ENCODE measurements around the gene DGUOK. TPM values are rescaled to one million over a fixed set of nuclear protein-coding genes. Genes with fewer than 3 reads are reported as not detected.
"Not testable (repeated sequence)": the region's sequence is repeated elsewhere in the genome, so short reads cannot be mapped to it uniquely, and the experiment has no call there.

Gene DGUOK
- total RNA-seq, 1 experiment from 2014 or later, result 87.3 TPM

DNA sequence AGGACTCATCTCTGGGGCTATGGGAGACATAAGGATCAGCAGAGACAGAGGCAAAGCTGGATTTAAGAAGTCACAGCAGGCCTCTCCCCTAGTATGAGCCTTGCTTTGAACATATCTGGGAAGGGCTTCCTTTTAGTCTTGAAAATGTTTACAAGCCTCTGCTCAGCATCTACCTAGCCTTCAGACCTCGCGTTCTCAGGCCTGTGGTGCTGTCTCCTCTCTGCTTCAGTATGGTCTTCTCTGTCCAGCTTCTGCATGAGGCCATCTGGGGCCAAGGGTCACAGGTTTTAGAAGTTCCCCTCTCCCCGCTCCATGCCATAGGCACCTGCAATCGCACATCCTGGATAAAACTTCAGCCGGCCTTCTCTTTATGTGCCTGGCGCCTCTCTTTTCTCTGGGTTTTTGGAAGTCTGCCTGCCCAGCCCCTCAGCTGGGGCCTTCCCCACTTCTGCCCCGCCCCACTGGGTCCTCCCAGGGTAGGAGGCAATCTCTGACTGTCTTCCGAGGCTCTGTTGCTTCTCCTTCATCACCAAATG lies 26.8 kb upstream of the DGUOK start:
- DNase-seq (ENCODE audit: low read depth), result no peak

- DNase-seq (ENCODE audit: low read depth), result no peak
Measured at GRCh38 chr2:73901143-73901542, 25.5 kb upstream of the DGUOK start.

DNA sequence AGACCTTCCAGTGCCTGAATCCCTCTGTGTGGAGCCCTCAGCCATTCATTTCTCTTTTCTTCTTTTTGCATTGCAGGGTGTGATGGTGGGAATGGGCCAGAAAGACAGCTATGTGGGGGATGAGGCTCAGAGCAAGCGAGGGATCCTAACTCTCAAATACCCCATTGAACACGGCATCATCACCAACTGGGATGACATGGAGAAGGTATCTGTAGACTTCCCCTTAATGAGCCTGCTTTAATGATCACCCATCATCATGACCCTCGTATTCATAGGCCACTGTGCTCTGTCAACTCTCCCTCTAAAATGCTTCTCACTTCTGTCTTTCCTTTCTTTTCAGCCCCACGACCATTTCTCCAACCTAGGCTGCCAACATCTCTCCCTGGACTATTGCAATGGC lies 24.4 kb upstream of the DGUOK start:
- no peak for DNase-seq (ENCODE audit: low read depth)

DNA sequence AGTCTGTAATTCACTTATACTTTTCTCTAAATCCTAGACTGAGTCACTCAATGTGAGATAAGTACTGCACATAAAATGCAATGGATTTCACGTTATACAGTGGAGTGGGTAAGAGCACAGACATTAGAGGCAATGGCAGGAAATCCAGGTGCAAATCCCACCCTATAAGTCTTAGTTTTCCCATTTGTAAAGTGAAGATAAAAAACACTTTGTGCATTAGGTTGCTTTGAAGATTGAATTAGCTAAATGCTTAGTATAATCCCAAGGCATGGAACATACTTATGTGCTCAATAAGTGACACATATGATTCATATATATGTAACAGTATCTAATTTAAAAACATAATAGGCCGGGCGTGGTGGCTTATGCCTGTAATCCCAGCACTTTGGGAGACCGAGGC lies 23.4 kb upstream of the DGUOK start:
- DNase-seq (ENCODE audit: low read depth), result no peak

- DNase-seq (ENCODE audit: low read depth), result not testable (repeated sequence)
Measured at GRCh38 chr2:73903949-73904613, 22.6 kb upstream of the DGUOK start.

DNA sequence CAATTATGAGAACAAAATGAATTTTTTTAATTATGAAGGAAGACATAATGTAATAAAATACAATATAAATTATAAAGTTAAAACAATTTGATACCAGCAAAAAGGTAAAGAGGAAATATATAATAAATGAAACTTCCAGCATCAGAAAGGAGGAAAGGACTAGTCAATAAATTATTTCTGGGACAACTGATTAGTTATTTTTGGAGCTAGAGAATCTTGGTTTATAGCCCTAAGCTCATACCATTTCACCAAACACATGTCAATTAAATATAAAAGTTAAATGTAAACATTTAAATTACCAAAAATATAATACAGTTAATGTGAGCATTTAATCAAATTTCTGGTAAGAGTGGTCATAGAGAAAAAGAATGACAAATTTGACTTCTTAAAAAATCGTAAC lies 21.7 kb upstream of the DGUOK start:
- no peak for DNase-seq (ENCODE audit: low read depth)

DNA sequence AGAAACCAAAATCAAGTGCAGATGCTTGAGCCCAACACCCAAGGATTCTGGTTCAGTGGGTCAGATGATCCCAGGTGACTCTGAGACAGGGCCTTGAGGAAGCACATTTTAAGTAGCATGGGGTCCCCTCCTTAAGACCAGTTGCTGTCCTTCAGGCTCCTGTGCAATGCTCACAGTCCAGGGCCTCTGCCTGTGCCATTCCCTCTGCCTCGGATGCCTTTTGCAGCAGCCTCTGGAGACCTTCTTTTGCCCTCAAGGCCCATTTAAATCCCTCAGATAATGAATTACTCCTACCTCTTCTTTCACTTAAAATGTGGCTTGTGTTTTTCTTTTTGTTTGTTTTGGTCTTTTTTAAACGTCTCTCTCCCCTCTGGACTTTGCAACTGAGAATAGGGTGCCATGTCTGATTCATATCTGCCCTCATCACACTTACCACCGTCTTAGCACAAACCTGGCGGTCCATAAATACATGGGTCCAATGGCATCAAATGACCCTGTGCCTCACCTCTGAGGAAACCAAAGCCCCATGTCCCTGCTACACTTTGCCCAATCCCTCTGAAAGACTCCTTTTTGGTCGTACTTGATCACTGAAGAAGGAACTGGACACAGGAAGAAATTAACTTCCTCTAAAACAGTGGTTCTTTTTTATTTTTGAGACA lies 19.7 kb upstream of the DGUOK start:
- DNase-seq (ENCODE audit: low read depth), result no peak

DNA sequence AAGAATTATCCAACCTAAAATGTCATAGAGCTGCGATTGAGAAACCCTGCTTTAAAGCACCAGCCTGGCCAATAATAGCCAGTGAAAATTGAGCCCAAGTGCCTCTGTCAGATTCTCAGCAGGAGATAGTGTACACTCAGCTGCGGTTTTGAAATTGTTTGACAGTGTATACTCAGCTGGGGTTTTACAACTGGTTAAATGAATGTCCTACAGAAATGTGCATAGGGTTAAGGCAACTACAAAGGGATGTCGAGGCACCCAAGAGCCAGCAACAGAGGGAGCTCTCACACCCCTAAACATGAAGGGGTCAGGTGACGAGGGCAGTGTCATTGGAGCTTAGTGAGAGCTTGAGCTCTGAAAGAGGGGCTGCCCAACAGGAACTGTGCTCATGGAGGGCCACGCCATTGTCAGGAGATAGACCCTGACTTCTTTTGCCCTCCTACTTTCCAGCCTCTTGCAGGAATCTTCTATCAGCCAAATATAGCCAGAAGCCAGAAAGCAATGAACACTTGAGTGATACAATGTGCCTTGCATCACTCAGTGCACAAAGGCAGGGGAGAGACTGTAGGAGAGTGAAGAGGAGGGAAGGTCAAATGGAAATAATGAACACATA lies 18.7 kb upstream of the DGUOK start:
- DNase-seq (ENCODE audit: low read depth), result peak; percentile 87

- no peak for DNase-seq (ENCODE audit: low read depth)
Measured at GRCh38 chr2:73908689-73909652, 17.7 kb upstream of the DGUOK start.

DNA sequence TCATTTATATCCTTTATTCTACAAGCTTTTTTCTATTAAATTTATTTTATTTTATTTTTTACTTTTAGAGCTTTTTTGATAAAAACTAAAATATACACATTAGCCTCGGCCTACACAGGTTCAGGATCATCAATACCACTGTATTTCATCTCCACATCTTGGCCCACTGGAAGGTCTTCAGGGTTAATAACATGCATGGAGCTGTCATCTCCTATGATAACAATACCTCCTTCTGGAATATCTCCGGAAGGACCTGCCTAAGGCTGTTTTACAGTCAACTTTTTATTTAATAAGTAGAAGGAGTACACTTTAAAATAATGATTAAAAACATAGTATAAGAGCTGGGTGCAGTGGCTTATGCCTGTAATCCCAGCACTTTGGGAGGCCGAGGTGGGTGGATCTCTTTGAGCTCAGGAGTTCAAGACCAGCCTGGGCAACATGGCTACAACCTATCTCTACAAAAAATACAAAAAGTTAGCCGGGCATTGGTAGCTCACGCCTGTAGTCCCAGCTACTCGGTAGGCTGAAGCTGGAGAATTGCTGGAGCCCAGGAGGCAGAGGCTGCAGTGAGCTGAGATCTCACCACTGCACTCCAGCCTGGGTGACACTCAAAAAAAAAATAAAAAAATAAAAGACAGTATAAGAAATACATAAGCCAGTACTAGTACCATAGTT lies 15.7 kb upstream of the DGUOK start:
- no peak for DNase-seq (ENCODE audit: low read depth)

DNA sequence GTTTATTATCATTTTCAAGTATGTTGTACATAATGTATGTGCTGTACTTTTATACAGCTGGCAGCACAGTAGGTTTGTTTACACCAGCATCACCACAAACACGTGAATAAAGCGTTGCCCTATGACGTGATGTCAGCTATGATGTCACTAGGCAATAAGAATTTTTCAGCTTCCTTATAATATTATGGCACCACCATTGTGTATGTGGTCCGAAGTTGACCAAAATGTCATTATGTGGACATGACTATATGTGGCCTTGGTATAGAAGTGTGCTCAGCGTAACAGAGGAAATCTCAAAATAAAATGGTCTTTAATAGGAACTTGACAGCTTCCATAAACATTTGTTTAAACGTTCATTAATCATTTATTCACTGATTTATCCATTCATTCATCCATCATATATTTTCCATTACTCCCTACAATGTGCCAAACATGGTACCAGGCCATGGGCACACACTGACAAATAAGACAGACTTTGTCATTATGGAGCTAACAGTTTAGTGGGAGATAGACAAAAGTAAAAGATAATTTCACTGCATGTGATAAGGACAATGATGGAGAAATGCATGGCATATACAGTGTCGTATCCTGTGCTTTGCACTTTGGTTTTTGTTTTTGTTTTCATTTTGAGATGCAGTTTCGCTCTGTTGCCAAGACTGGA lies 15.0 kb upstream of the DGUOK start:
- DNase-seq (ENCODE audit: low read depth), result no peak

DNA sequence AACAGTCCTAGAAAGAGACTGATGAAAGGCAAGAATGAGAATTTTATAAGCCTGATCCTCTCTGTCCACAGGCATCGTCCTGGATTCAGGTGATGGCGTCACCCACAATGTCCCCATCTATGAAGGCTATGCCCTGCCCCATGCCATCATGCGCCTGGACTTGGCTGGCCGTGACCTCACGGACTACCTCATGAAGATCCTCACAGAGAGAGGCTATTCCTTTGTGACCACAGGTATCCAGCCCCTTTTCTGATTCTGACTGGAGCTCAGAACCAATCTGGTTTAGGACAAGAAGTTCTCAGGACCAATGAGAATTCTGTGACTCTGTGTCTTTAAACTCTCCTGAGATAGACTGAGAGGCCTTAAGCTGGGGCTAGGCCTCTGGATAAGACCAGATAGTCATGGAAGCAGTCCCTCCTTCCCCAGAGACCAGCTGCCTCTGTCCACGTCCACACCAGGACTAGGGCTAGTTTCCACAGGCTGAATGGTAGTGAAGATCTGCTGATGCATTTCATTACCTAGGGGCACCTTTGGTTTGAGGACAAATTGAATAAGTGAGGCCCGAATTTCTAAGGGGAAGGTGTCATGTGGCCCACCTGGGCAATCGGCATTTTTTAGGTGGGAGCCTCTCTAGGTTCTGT lies 13.1 kb upstream of the DGUOK start:
- no peak for DNase-seq (ENCODE audit: low read depth)

DNA sequence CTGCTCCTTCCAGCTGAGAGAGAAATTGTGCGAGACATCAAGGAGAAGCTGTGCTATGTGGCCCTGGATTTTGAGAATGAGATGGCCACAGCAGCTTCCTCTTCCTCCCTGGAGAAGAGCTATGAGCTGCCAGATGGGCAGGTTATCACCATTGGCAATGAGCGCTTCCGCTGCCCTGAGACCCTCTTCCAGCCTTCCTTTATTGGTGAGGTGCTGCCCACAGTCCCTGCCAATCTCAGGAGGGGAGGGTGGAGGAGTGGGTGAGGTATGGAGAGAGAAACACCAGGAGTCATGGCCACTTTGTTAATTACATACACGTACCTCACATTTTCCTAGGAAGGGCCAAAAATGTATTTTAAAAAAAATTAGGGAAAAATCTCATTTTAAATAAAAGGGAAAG lies 12.0 kb upstream of the DGUOK start:
- DNase-seq (ENCODE audit: low read depth), result no peak

GRCh38 chr2:73915437-73915993 lies 11.2 kb upstream of the DGUOK start:
- no peak for DNase-seq (ENCODE audit: low read depth)

DNA sequence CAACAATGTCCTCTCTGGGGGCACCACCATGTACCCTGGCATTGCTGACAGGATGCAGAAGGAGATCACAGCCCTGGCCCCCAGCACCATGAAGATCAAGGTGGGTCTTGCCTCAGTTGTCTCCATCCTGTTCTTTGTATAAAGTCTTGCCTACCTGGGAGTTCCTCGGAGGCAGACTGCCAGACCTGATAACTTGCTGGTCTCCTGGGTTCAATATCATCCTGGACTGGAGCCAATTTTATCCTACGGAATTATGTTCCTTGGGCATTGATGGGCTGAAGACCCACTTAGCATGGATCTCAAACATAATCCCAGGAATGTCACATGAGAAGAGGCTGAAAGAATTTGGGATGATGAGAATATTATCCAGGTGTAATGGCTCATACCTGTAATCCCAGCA lies 10.0 kb upstream of the DGUOK start:
- DNase-seq (ENCODE audit: low read depth), result no peak

DNA sequence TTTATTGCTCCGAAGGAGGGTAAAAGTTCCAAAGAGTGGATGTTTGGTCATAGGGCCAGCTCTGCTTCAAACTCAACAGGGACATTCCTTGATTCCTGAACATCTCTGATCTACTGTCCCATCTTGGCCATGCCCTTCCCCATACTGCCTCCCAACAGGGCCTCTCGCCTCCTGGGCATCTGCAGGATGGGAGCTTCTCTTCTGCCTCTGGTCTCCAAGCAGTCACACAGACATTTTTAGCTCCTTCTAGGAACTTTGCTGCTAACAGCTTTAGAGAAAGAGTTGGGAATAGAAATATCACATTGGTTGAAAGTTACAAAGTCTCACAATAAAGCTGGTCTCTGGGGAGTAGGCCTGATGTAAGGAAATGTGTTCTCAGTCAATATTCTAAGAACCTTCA lies 9.4 kb upstream of the DGUOK start:
- no peak for DNase-seq (ENCODE audit: low read depth)

GRCh38 chr2:73917696-73918207 lies 8.9 kb upstream of the DGUOK start:
- DNase-seq (ENCODE audit: low read depth), result no peak

DNA sequence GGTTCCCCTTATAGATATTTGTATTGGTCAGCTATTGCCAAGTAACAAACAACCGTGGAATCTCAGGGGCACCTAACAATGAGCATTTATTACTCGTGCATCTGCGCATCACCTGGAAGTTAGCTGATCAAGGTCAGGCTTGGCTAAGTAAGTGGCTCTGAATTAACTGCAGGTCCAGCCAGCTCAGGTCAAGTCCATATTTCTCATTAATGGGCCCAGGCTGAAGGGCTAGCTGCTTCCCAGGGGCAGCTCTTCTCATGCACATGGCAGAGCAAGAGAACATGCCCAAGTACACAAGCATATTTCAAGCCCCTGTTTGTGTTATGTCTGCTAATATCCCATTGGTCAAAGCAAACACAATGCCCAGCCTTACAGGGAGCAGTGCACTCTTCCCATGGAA lies 7.8 kb upstream of the DGUOK start:
- no peak for DNase-seq (ENCODE audit: low read depth)

GRCh38 chr2:73919596-73920228 lies 7.0 kb upstream of the DGUOK start:
- DNase-seq (ENCODE audit: low read depth), result no peak
